ENCODE measurements around the gene PLXNA4.

DNA sequence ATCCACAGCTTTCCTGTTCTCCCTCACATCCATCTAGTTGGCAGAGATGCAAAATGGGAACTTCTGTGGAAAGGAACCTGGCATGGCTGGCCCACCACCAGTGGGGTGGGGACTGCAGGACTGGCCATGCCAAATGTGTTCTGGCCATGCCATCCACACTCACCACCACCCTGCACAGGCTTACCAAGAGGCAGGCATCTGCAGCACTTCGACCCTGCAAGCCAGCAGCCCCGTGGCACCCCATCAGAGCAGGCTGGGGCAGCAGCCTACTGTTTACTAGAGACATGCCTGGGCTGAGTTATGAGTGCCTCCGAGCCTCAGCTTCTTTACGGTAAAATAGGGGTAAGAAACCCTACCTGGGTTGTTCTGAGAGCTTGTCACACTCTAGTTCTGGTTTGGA lies 313.1 kb downstream of the PLXNA4 start:
- TF ChIP-seq, protein P1, sequence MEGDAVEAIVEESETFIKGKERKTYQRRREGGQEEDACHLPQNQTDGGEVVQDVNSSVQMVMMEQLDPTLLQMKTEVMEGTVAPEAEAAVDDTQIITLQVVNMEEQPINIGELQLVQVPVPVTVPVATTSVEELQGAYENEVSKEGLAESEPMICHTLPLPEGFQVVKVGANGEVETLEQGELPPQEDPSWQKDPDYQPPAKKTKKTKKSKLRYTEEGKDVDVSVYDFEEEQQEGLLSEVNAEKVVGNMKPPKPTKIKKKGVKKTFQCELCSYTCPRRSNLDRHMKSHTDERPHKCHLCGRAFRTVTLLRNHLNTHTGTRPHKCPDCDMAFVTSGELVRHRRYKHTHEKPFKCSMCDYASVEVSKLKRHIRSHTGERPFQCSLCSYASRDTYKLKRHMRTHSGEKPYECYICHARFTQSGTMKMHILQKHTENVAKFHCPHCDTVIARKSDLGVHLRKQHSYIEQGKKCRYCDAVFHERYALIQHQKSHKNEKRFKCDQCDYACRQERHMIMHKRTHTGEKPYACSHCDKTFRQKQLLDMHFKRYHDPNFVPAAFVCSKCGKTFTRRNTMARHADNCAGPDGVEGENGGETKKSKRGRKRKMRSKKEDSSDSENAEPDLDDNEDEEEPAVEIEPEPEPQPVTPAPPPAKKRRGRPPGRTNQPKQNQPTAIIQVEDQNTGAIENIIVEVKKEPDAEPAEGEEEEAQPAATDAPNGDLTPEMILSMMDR (IDR thresholded peaks at IDR 0.05), result no peak
- TF ChIP-seq POLR2A (IDR thresholded peaks at IDR 0.05), result no peak

All from body of pancreas (tissue), 4 donors.